HEK293 (cell line): Measurements from ENCODE around the gene CSNK1E.

Source experiments
- CTCF ChIA-PET: fragments of 350-600 bp; formaldehyde crosslinking; extraction: SDS; loops from one replicate; lab custom pipeline; 2021; ENCODE audit warnings: antibody characterized with exemption; lab: Yijun Ruan, JAX
- POLR2A ChIA-PET: fragments of 300-600 bp; formaldehyde crosslinking; extraction: SDS; loops from one replicate; lab custom pipeline; 2020; ENCODE audit warnings: antibody characterized with exemption, inconsistent platforms; lab: Yijun Ruan, JAX
- H3K27ac ChIP-seq: fragments of 200-500 bp; sonication (Bioruptor generic); 2 replicates; pipeline ENCODE4 v1.5.1; 2014; ENCODE audit warnings: low read depth, low read length, control low read depth, inconsistent platforms; ENCODE audit errors: extremely low read depth
- H3K36me3 ChIP-seq, 2 experiments: fragments of 200-500 bp in 1 of 2; sonication (Bioruptor generic) in 1 of 2; 1 replicate in 1 of 2; 2 replicates in 1 of 2; pipeline ENCODE4 v1.5.1; 2014 to 2017; ENCODE audit warnings: inconsistent platforms in 2 of 2, low read length in 2 of 2; ENCODE audit not compliant: control insufficient read depth in 2 of 2, insufficient read depth in 1 of 2
- H3K4me1 ChIP-seq: fragments of 200-500 bp; sonication (Bioruptor generic); 2 replicates; pipeline ENCODE4 v1.5.1; 2014; ENCODE audit warnings: mild to moderate bottlenecking, low read length, inconsistent platforms; ENCODE audit not compliant: control insufficient read depth, insufficient read depth
- H3K4me3 ChIP-seq: 2 replicates; pipeline ENCODE4 v1.5.1; 2011; ENCODE audit warnings: low read depth, mild to moderate bottlenecking, control low read depth, low read length, moderate library complexity
- H3K9me3 ChIP-seq: fragments of 200-500 bp; sonication (Bioruptor generic); 2 replicates; pipeline ENCODE4 v1.5.1; 2014; ENCODE audit warnings: low read depth, low read length, inconsistent platforms; ENCODE audit not compliant: control insufficient read depth, insufficient read depth
- BCL11B ChIP-seq: fragments of 450-650 bp; formaldehyde crosslinking; IDR thresholded peaks from 2 replicates; pipeline ENCODE4 v1.5.1; 2016; ENCODE audit warnings: low read depth, missing biosample characterization, missing genetic modification characterization
- ELK4 ChIP-seq: IDR thresholded peaks from 2 replicates; pipeline ENCODE4 v1.6.1; 2011; ENCODE audit warnings: mild to moderate bottlenecking, low read depth, low read length, borderline replicate concordance
- GLI2 ChIP-seq: fragments of 450-650 bp; formaldehyde crosslinking; IDR thresholded peaks from 2 replicates; pipeline ENCODE4; 2017; ENCODE audit warnings: missing biosample characterization, missing genetic modification characterization, low read depth, borderline replicate concordance
- SALL2 ChIP-seq: fragments of 450-650 bp; formaldehyde crosslinking; IDR thresholded peaks from 2 replicates; pipeline ENCODE4 v1.5.0; 2017; ENCODE audit warnings: missing biosample characterization, mild to moderate bottlenecking, missing genetic modification characterization, borderline replicate concordance
- WT1 ChIP-seq: fragments of 450-650 bp; formaldehyde crosslinking; IDR thresholded peaks from 2 replicates; pipeline ENCODE4 v1.5.1; 2016; ENCODE audit warnings: missing biosample characterization, missing genetic modification characterization
- ZBTB17 ChIP-seq: fragments of 450-650 bp; formaldehyde crosslinking; IDR thresholded peaks from 2 replicates; pipeline ENCODE4 v1.5.1; 2016; ENCODE audit warnings: missing biosample characterization, missing genetic modification characterization
- ZBTB20 ChIP-seq: fragments of 450-650 bp; formaldehyde crosslinking; IDR thresholded peaks from 2 replicates; pipeline ENCODE4 v1.5.1; 2016; ENCODE audit warnings: missing biosample characterization, missing genetic modification characterization
- ZEB2 ChIP-seq: fragments of 450-650 bp; formaldehyde crosslinking; IDR thresholded peaks from 2 replicates; pipeline ENCODE4 v1.5.1; 2016; ENCODE audit warnings: missing biosample characterization, missing genetic modification characterization
- ZNF138 ChIP-seq: fragments of 450-650 bp; formaldehyde crosslinking; IDR thresholded peaks from 2 replicates; pipeline ENCODE4 v1.5.1; 2016; ENCODE audit warnings: missing biosample characterization, missing genetic modification characterization, borderline replicate concordance
- ZNF202 ChIP-seq: fragments of 450-650 bp; formaldehyde crosslinking; IDR thresholded peaks from 2 replicates; pipeline ENCODE4 v1.5.1; 2016; ENCODE audit warnings: missing biosample characterization, missing genetic modification characterization, borderline replicate concordance
- ZNF214 ChIP-seq: fragments of 450-650 bp; formaldehyde crosslinking; IDR thresholded peaks from 2 replicates; pipeline ENCODE4 v1.5.1; 2017; ENCODE audit warnings: missing biosample characterization, mild to moderate bottlenecking, missing genetic modification characterization, borderline replicate concordance
- ZNF223 ChIP-seq: fragments of 450-650 bp; formaldehyde crosslinking; IDR thresholded peaks from 2 replicates; pipeline ENCODE4 v1.5.1; 2016; ENCODE audit warnings: missing biosample characterization, missing genetic modification characterization
- ZNF248 ChIP-seq: fragments of 450-650 bp; formaldehyde crosslinking; IDR thresholded peaks from 2 replicates; pipeline ENCODE4 v1.5.1; 2017; ENCODE audit warnings: missing biosample characterization, missing genetic modification characterization
- ZNF416 ChIP-seq: fragments of 450-650 bp; formaldehyde crosslinking; IDR thresholded peaks from 2 replicates; pipeline ENCODE4 v1.5.1; 2016; ENCODE audit warnings: missing biosample characterization, missing genetic modification characterization
- ZNF473 ChIP-seq: fragments of 450-650 bp; formaldehyde crosslinking; IDR thresholded peaks from 2 replicates; pipeline ENCODE4 v1.5.1; 2017; ENCODE audit warnings: missing biosample characterization, missing genetic modification characterization
- ZNF48 ChIP-seq: fragments of 450-650 bp; formaldehyde crosslinking; IDR thresholded peaks from 2 replicates; pipeline ENCODE4 v1.5.1; 2016; ENCODE audit warnings: missing biosample characterization, missing genetic modification characterization
- ZNF549 ChIP-seq: fragments of 450-650 bp; IDR thresholded peaks from 2 replicates; pipeline ENCODE4 v1.5.1; 2018; ENCODE audit warnings: missing biosample characterization, missing genetic modification characterization, mild to moderate bottlenecking, inconsistent platforms, moderate library complexity
- ZNF571 ChIP-seq: fragments of 450-650 bp; formaldehyde crosslinking; IDR thresholded peaks from 2 replicates; pipeline ENCODE4 v1.5.0; 2017; ENCODE audit warnings: missing biosample characterization, missing genetic modification characterization
- ZNF621 ChIP-seq: fragments of 450-650 bp; formaldehyde crosslinking; IDR thresholded peaks from 2 replicates; pipeline ENCODE4 v1.5.1; 2017; ENCODE audit warnings: missing biosample characterization, missing genetic modification characterization
- ZNF658 ChIP-seq: fragments of 450-650 bp; formaldehyde crosslinking; IDR thresholded peaks from 2 replicates; pipeline ENCODE4; 2016; ENCODE audit warnings: missing biosample characterization, missing genetic modification characterization
- ZNF677 ChIP-seq: fragments of 450-650 bp; IDR thresholded peaks from 2 replicates; pipeline ENCODE4 v1.5.0; 2018; ENCODE audit warnings: missing biosample characterization, mild to moderate bottlenecking, missing genetic modification characterization, moderate library complexity
- TF ChIP-seq, protein P1 (sequence below): fragments of 450-650 bp; formaldehyde crosslinking; IDR thresholded peaks from 2 replicates; pipeline ENCODE4 v1.5.1; 2016; ENCODE audit warnings: missing biosample characterization, missing genetic modification characterization, borderline replicate concordance
- TF ChIP-seq, protein P2 (sequence below): fragments of 450-650 bp; formaldehyde crosslinking; IDR thresholded peaks from 2 replicates; pipeline ENCODE4 v1.5.1; 2017; ENCODE audit warnings: missing biosample characterization, mild to moderate bottlenecking, missing genetic modification characterization, moderate library complexity
- TF ChIP-seq, protein P3 (sequence below): fragments of 450-650 bp; formaldehyde crosslinking; IDR thresholded peaks from 2 replicates; pipeline ENCODE4 v1.5.1; 2016; ENCODE audit warnings: missing biosample characterization, missing genetic modification characterization

The CSNK1E gene

DNA sequence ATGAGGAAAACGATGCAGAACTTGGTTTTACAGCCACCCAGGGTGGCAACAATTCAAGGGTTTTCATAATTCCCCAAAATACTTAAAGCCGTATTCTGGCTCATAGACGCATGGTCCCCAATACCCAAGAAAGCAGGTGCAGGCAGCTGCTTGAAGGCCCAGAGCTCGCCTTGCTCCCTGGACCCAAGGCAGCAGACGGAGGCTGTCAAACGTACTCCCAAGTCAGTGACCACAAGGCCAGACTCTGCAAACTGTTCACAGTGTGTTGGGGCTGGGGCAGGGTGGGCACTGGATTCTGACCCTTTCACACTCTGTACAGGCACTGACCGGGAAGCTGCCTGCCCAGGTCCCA, 65.9 kb downstream of the CSNK1E start (continued):
- TF ChIP-seq SALL2 (tag by site-specific recombination) (no peak), ZNF416 (no peak), ZNF571 (tag by site-specific recombination) (no peak), ZNF658 (tag by site-specific recombination) (no peak)

DNA sequence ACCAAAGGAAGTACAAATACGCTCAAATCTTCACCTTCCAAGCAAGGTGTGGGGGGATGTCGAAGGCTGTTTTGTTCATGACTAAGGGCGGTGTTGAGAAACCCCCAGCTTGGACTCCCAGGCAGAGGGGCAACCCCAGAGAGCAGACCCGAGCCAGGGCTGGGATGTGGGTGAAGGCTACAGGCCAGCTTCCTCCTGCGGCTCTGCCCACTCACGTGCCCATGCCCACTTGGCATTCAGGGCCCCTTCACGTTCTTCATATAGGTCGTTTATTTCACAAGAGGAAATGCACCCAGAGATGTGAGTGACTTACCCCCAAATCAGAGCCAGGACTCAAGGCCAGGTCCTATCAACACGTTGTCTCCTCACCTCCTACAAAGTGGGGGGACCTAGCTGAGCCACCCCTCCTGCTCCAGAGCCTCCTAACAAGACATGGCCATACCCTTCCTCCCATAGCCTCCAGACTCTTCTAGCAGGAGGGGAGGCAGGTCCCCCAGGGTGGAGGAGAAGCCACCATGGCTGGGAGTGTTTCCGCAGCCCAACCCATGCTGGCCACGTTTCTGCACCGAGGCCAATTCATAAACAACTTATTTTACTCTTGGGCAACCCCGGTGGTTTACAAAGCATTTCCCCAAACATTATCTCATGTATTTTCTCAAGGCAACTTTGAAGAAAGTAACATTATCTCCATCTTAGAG, 66.4 kb downstream of the CSNK1E start:
- POLR2A ChIA-PET: interaction anchor here (0.6 kb wide), 1 partner anchor 9 kb away, joined by 3 read pairs; no protein-coding TSS in a partner anchor
- no peak overlapping the region for H3K4me3 ChIP-seq
- H3K4me1 ChIP-seq: no peaks in the 10 kb centered on the region
- TF ChIP-seq, protein P1, sequence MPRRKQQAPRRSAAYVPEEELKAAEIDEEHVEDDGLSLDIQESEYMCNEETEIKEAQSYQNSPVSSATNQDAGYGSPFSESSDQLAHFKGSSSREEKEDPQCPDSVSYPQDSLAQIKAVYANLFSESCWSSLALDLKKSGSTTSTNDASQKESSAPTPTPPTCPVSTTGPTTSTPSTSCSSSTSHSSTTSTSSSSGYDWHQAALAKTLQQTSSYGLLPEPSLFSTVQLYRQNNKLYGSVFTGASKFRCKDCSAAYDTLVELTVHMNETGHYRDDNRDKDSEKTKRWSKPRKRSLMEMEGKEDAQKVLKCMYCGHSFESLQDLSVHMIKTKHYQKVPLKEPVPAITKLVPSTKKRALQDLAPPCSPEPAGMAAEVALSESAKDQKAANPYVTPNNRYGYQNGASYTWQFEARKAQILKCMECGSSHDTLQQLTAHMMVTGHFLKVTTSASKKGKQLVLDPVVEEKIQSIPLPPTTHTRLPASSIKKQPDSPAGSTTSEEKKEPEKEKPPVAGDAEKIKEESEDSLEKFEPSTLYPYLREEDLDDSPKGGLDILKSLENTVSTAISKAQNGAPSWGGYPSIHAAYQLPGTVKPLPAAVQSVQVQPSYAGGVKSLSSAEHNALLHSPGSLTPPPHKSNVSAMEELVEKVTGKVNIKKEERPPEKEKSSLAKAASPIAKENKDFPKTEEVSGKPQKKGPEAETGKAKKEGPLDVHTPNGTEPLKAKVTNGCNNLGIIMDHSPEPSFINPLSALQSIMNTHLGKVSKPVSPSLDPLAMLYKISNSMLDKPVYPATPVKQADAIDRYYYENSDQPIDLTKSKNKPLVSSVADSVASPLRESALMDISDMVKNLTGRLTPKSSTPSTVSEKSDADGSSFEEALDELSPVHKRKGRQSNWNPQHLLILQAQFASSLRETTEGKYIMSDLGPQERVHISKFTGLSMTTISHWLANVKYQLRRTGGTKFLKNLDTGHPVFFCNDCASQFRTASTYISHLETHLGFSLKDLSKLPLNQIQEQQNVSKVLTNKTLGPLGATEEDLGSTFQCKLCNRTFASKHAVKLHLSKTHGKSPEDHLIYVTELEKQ (tag by site-specific recombination): no peak
- TF ChIP-seq, protein P2, sequence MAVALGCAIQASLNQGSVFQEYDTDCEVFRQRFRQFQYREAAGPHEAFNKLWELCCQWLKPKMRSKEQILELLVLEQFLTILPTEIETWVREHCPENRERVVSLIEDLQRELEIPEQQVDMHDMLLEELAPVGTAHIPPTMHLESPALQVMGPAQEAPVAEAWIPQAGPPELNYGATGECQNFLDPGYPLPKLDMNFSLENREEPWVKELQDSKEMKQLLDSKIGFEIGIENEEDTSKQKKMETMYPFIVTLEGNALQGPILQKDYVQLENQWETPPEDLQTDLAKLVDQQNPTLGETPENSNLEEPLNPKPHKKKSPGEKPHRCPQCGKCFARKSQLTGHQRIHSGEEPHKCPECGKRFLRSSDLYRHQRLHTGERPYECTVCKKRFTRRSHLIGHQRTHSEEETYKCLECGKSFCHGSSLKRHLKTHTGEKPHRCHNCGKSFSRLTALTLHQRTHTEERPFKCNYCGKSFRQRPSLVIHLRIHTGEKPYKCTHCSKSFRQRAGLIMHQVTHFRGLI: no peak
- TF ChIP-seq ZNF214 (tag by site-specific recombination): no peak
- no peak for TF ChIP-seq ZNF202 (tag by site-specific recombination)
- TF ChIP-seq GLI2 (tag by site-specific recombination): no peak
- no peak for TF ChIP-seq ZNF473
- no peak for TF ChIP-seq ZNF549
- TF ChIP-seq ZBTB20: no peak
- TF ChIP-seq ZNF223 (tag by site-specific recombination): no peak
- no peak for TF ChIP-seq ZBTB17 (tag by site-specific recombination)
- no peak for TF ChIP-seq ZEB2 (tag by site-specific recombination)
- TF ChIP-seq, protein P3, sequence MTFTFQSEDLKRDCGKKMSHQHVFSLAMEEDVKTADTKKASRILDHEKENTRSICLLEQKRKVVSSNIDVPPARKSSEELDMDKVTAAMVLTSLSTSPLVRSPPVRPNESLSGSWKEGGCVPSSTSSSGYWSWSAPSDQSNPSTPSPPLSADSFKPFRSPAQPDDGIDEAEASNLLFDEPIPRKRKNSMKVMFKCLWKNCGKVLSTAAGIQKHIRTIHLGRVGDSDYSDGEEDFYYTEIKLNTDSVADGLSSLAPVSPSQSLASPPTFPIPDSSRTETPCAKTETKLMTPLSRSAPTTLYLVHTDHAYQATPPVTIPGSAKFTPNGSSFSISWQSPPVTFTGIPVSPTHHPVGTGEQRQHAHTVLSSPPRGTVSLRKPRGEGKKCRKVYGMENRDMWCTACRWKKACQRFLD (tag by site-specific recombination): no peak
- no peak for TF ChIP-seq WT1 (tag by site-specific recombination)
- TF ChIP-seq ZNF677 (tag by site-specific recombination): no peak
- TF ChIP-seq ELK4: no peak
- TF ChIP-seq BCL11B (tag by site-specific recombination): no peak
- no peak for TF ChIP-seq ZNF248
- no peak for TF ChIP-seq ZNF48 (tag by site-specific recombination)
- no peak for TF ChIP-seq ZNF621 (tag by site-specific recombination)
- TF ChIP-seq ZNF138: no peak
- no peaks in the 10 kb centered on the region for H3K9me3 ChIP-seq
- H3K36me3 ChIP-seq: peaks cover 0 to 29% of the 10 kb centered on the region in 2 experiments; a peak in 1 of 3 replicates
- CTCF ChIA-PET: interaction anchor here (0.6 to 1.0 kb wide), 2 partner anchors 321 to 340 kb away, joined by 3 to 4 read pairs; no protein-coding TSS in a partner anchor
- H3K27ac ChIP-seq: no peak overlapping the region
